GM11168 (cell line): ENCODE results near the gene S100A4.

Source experiments
- in situ Hi-C: fragments of 300-500 bp; cut with MboI; formaldehyde crosslinking; loops from one replicate; pipeline ENCODE4 v1.12.0; 2022; ENCODE audit warnings: low sequenced_read_pairs; ENCODE audit not compliant: unreplicated experiment

S100A4 gene

DNA sequence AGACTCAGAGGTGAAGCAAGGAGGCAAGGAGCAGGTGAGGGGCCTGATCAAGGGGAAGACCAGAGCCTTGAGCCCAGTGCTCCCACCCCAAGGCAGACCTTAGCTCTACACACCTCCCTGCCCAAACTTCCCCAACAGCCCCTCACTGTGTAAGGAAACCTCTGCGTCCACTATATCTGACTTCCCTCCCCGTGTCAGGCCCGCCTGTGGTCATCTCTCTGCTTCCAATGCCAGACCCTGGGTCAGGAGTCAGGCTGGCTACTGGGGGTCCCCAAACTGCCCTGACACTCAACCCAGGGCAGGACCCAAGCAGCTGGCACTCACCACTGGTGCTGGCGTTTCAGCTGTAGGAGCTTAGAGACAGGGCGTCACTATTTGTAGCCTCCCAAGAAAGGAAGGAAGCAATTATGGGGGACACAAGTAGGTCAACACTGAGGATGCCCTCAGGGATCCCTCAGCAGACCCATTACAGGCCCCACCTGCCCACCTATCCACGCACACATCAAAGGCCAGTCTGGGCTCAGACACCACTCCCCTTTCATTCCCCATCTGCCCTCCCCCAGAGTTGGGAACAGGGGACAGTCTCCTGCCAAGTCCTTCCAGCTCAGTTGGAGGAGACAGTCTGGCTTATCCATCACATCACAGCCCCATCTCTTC lies 4.3 kb upstream of the S100A4 start:
- in situ Hi-C loops, result no loop called here

DNA sequence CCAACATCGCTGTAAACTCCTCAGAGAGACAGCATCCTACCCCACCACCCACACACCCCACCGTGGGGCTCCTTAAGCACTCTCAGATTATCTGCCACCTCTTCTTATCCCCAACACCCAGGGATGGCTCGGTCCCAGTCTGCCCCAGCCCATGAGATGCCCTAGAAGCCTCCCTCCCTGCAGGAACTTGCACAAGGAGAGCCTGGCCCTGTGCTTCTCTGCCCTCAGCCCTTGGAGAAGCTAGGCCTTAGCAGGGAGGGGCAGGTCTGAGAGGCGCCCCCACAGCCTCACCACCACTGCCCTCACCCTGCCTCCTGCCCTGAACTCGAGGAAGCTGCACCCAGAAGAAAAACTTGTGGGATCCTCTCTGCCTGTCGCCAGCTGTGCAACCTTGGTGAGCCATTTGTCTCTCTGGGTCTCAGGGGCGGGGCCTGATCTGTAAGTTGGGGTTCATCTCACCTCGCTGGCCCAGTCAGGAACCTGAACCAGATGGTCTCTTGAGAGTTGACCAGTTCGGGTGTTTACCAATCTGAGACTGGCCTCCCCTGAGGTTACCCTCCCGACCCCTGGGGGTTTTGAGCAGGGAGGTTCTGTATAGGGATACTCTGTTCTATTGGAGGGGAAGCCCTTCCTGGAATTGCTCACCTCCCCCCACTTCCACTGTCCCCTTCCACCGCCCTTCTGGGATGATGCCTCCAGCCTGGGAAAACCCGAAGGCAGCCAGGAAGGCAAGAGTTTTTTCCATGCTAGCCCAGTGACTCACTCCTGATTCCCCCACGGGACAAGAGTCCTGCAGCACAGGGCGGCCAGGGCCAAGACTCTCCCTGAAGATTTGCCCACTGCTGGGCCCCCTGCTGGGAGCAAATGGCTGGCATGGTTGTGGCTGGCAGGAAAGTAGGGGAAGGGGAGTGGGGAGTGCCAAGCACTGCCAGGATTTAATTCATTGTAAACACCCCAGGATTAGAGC lies 3.4 kb upstream of the S100A4 start, which contains the start of gene S100A3:
Gene S100A3 (minus strand): TSS at position 537 of the 967 bp plus-strand sequence. CDS start 773 bp downstream, outside the sequence.
- in situ Hi-C loops, result no loop called here

DNA sequence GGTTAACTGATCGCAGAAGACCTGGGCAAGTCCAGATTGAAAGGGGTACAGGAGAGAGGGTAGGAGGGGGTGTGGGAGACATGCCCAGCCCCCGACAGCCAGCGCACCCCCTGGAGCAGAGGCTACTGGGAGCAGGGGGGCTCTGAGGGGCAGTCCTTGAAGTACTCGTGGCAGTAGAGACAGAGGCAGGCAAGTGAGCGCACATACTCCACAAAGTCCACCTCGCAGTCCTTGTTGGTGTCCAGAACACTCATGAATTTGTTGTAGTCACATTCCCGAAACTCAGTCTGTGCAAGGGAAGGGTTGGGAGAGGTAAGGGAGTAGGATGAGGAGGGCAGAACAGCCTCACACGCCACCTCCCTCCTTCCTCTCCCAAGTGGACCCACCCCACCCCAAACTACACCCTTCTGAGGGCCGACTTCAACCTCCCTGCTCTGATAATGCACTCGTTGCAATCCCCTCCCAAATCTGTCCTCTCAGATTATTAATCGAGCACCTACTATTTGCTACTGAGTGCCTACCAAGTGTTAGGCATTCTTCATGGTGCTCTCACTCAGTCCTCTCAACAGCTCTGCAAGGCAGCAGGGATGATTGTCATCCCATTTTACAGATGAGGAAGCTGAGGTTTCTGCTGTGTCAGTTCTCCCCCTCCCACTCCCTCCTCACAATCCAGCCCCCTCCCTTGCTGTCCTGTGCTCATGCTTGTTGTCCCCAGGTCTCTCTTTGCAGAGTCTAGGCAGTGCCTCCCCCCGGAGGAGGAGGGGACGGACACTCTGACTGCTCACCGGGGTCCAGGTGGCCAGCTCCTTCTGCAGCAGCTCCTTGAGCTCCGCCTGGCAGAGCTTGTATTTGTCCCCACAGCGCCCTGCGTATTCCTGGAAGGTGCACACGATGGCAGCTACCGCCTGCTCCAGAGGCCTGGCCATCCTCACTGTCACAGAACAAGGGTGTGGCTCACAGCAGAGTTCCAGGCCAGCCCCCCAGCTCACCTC lies 2.2 kb upstream of the S100A4 start:
- in situ Hi-C loops, result no loop called here

DNA sequence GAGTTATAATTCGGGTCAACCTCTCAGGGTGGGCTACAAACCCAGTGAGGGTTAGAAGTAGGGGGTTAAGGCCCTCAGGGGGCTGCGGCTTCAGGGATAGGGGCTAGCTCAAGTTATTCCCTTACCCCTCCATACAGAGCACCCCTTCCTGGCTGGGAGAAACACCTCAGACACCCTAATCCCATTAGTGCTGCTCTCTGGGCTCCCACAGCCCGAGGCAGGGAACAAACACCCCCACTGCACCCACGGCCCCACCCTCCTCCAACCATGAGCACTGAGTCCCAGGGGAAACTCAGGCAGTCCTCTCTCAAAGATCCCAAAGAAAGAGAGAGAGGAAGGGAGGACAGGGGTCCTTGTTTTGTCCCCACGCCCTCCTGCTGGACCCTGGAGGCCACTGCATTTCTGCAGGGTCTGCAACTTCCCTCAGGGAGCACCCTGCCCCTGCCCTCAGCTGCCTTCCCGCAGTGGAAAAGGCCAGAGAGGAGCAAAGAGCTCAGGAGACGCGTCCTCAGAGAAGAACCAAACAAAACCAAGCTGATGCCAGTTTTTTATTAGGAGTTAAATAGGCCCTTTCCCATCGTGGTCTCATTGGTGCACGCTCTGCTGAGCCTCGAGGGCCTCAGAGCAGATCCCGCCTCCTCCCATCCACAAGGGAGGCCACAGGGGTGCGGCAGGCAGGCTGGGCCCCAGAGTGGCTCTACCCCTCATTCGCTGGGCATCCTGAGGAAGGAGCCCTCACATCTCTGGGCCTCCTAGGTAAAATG lies 1.4 kb upstream of the S100A4 start:
- in situ Hi-C loops, result no loop called here

DNA sequence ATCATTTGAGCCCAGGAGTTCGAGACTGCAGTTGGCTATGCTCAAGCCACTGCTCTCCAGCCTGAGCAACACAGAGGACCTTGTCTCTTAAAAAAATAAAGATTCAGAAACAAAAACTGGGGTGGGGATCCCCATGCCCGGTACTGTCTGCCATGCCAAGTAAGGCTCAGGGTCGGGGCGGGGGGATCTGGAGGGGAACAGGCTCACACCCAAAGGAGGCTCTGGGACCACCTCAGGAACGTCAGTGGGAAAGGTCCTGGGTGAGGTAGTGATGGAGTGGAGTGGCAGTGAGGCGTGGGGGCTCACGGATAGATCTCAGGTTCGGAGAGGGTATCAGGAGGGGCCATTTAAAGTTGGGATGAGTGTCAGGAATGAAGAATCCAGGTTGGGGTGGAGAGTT lies 765 bp upstream of the S100A4 start:
- in situ Hi-C loops, result no loop called here

DNA sequence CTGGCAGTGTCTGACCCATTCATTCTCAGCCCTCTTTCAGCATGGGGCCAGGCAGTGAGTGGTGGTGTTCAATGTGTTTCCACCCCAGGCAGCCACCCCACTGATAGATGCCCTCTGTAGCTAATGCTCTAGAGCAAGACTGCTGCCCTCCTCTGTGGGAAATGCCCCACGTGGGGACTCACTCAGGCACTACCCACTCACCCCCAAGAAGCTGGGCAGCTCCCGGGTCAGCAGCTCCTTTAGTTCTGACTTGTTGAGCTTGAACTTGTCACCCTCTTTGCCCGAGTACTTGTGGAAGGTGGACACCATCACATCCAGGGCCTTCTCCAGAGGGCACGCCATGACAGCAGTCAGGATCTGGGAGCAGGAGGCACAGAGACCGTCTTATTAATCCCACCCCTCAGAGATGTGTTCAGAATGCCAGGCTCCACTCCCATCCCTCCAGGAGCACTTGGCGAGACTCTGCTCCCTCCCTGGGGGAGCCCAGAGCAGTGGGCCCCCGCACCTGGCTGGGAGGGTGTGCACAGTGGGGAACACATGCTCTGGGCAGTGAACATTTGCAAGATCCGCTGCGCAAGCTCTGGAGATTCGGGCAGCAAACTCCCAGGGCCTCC lies 1.0 kb downstream of the S100A4 start:
- in situ Hi-C loops, result no loop called here

DNA sequence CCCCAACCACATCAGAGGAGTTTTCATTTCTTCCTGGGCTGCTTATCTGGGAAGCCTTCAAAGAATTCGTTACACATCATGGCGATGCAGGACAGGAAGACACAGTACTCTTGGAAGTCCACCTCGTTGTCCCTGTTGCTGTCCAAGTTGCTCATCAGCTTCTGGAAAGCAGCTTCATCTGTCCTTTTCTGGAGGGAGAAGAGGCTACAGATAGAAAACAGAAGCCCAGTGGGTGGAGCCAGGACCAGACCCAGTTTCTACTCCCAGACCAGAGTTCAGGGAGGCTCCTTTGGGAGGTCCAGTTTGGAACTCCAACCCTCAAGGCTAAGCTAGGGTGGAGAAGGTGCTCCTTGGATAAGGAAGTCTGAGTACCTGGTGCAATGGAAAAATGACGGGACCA lies 1.9 kb downstream of the S100A4 start:
- in situ Hi-C loops, result no loop called here

DNA sequence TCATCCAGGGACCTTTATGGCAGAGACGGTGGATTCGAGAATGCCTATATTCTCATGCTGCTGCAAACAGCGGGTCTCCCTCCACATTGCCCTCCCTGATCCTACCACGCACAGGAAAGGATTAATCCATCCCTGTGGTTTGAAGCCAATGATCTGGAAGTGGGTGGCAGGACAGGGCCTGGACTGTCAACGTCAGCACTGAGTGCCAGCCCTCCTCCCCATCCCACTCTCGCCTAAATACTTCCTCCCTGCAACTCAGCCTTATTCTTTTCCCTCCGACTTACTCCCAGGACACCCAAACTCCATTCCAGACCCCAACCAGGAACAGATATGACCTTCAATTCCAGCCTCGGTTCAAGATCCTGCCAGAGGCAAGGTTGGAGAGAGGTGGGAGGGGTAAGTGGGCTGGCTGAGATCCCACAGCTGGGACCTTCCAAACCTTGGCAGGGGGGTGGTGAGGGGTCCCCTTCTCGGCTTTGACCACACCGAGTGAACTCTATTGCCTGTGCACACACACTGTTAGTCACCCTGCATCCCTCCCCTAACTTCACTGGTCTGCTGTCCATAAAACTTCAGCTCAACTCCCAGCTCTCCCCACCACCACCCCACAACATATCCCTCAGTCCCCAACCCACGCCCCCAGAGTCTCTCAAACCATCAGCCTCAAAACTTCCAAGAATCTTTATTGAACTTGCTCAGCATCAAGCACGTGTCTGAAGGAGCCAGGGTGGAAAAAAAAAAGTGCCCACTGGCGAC lies 2.5 kb downstream of the S100A4 start:
- in situ Hi-C loops, result no loop called here

DNA sequence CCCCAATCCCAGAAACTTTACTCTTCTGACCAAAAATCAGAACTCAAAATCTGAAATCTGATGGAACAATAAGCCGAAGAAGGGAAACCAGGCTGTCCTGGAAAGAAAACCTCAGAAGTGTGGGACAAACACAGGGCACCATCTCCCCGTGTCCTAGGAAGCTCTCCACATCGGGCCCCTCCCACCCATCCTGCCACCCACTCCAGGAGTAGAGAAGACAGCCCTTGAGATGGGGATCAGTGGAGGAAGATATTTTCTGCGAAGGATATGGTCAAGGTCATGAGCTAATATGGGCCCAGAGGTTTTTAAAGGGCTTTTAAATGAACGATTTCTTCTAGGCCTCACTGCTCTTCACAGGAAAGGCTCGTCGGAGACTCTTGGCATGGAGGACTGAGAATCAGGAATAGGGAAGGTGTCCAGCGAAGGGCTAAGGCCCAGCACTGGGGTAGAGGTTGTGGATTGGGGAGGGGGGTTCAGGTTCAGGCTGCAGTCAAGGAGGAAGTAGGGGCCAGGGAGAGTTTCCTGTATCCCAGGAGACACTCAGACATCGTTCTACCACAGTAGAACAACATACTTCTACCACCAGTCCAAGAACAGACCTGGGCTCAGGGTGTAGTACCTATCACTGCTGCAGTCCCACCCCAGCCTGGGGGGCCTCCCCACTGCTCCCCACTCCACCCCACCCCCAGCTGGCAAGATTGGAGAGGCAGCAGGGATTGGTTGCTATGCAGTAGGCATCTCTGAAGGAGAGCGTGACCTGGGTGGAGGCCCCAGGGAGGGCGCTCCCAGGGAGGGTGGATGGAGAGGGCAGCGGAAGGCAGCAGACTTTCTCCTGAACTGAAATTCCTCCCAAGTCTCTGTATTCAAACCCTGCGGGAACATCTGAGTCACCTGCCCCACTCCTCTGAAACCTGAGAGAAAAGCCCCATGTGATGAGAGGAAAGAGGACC lies 3.7 kb downstream of the S100A4 start:
- in situ Hi-C loops, result no loop called here

DNA sequence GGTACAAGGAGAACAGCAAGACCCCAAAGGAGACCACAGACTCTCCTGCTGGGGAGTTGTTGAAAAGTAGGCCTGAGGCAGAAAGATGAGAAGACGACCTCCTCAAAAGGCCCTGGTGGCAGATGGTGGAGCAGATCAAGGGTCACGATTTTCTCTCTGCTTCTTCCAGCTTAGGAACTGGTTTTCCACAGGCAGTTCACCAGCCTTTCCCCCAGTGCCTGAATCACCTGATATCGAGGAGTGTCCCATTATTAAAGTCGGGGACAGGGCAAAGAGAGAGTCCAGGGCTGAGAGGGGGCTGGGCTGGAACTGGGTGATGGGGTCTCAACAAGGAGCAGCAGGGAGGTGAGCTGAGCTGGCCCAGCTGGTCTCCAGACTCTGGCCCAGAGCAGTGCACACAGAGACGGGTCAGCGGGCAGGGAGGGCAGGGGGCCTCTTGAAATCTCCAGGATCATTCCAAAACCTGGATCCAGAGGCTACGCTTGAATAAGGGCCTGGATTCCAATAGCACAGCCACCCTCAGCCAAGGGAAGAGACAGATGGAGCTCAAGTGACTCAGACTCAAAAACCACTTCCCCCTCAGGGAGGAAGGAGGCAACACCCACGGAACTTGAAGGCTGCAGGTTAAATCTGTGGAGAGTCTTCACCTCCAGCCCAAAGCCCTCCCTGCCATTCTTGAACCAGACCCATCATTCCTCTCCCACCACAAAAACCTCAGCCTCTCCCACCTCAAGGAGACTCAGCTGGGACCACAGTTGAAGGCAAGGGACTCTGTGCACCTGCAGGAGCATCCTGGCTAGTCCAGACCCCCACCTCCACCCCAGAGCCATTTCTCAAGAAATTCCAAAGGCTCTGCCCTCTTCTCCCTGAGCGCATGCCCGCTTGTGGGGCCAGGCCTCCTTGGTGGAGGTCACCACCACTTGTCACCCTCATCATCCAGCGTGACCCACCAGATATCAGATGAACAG lies 4.9 kb downstream of the S100A4 start, which contains the start of gene S100A5:
Gene S100A5 (minus strand): TSS at position 541 of the 968 bp plus-strand sequence. CDS start 743 bp downstream, outside the sequence.
- in situ Hi-C loops, result no loop called here

DNA sequence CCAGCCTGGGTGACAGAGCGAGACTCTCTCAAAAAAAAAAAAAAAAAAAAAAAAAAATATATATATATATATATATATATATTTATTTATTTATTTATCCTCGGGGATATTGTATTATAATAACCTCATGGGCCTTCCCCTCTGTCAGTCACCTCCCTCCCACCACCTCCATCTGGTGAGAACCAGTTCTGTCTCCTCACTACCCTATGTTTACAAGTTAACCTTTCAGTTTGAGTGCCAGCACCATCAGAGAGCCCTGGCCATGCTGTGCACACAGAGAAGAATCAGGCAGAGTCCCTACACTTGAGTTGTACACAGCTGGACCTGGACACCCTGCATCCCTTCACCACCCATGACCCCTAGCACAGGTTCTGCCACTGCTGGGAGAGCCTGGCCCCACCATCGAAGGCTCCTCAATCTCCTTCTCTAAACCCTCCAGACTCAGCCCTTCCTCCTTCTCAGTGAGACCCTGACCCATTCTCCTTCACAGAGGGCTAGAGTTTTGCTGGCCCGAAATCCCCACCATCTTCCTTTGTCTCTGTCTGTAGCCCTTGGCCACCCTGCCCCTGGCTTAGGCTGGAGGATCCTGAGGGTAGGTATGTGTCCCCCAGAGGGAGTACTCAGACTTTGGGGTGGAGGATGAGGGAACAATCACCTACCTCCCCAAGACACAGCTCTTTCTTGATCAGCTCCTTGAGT lies 6.1 kb downstream of the S100A4 start:
- in situ Hi-C loops, result no loop called here

DNA sequence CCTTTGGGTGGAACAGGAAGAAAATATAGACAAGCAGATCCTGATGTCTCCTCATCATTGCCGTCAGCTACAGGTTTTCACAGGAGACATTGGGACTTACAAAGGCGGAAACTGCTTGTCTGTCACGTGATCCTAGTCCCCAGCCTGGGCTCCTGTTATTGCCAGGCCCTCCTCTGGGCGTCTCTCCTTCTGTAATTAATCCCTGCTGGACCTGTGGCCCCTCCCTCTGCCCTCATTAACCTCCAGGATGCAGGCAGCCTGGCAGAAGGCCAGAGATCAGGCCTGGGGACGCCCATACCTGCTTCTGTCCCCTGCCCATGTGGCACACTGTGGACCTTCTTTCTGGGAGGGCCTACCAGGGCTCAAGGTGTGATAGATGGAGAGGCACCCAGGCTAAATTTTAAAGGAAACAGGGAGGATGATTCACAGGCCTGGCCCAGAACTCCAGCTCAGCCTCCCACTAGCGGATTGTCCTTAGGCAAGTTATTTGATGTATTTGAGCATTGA lies 7.2 kb downstream of the S100A4 start:
- in situ Hi-C loops, result no loop called here

DNA sequence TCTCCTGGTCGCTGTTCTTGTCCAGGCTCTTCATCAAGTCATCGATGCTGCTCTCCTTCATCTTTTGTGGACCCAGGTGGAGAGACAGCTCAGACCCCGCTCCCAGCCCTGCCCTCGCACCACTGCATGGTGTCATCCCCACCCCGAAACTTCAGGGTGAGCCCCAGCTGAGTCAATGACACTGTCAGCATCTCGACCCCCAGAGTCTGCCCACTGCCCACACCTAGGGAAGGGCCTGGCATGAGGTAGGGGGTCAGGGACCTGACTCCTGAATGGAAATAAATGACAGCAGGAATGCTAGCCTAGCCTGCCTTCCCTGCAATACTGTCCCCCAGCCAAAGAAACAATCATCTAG lies 8.3 kb downstream of the S100A4 start:
- in situ Hi-C loops, result no loop called here

DNA sequence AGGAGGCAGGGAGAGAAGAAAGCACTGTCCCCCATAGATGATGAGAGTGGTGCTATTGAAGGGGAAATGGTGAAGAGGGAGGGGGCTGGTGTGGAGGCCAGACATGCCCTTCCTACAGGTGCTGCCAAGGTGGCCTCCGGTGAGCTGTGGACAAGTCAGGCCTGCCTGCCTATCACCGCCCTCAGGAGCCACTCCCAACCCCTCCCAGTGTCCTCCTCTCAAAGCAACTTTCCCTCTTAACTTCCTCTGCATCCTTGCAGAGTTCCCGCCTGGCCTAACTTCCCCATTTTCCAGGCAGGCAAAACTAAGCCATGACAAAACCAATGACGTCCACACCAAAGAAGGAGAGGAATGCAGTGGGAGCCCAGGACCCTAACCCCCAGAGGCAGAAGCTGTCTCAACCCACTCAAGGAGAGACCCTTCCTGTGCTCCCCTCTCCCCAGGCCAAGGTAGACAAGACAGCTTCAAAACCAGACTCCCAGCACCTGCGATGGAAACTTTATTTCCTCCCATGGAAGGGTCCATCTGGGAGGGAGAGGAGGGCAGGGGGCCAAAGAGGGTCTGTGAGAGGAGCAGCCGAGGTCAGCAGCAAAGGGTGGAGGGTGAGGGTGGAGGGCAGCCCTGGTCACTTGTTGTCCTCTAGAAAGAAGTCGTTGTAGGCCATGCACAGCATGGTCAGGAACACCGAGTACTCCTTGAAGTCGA lies 8.8 kb downstream of the S100A4 start:
- in situ Hi-C loops, result no loop called here
